ENCODE measurements around the gene GPR82. TPM values are rescaled to one million over a fixed set of nuclear protein-coding genes. Genes with fewer than 3 reads are reported as not detected.

Gene GPR82
- total RNA-seq, 2 experiments from 2014 or later: not detected

GRCh38 chrX:41737065-41737464, 13.1 kb downstream of the GPR82 start:
- Histone ChIP-seq H3K27me3 (ENCODE audit: control insufficient read depth in 1 of 2, insufficient read depth in 2 of 2, low read length in 2 of 2) (no peaks in the 10 kb centered on the region), H3K36me3 (ENCODE audit: insufficient read depth, low read length) (peaks cover 6% of the 10 kb centered on the region), H3K4me3 (ENCODE audit: low read length) (no peak overlapping the region), H3K4me1 (ENCODE audit: insufficient read depth, low read length) (no peaks in the 10 kb centered on the region), H3K9me3 (ENCODE audit: control insufficient read depth in 1 of 2, insufficient read depth in 1 of 2, low read length in 2 of 2) (no peaks in the 10 kb centered on the region), H3K27ac (ENCODE audit: low read depth in 1 of 2, low read length in 2 of 2) (no peak overlapping the region)
- ChIA-PET POLR2A (no interaction called here), CTCF (interaction anchor here (1.5 kb wide), 1 partner anchor 44 kb away, joined by 4 read pairs; no protein-coding TSS in a partner anchor)
- Mint-ChIP-seq H3K9me3 (no peaks in the 10 kb centered on the region), H3K27me3 (no peaks in the 10 kb centered on the region), H3K27ac (peak overlapping the region; percentile 5), H3K4me3 (no peak overlapping the region), H3K36me3 (ENCODE audit: low read depth) (peaks cover 11% of the 10 kb centered on the region), H3K4me1 (ENCODE audit: low read depth) (peaks cover 9% of the 10 kb centered on the region)
- ATAC-seq (ENCODE audit: poor library complexity) (peak; percentile 68), DNase-seq (peak in 6 of 14 experiments; percentile 1 to 49 (median 21))
- no peak for TF ChIP-seq CTCF (IDR thresholded peaks at IDR 0.05)
- intact Hi-C loops (cut with DNase I, micrococcal nuclease): loop anchor here in 1 of 2 experiments (10.0 kb wide), 1 partner anchor 182 kb away; no protein-coding TSS in a partner anchor

- Histone ChIP-seq H3K4me1 (ENCODE audit: insufficient read depth, low read length) (no peaks in the 10 kb centered on the region), H3K27me3 (ENCODE audit: control insufficient read depth in 1 of 2, insufficient read depth in 2 of 2, low read length in 2 of 2) (no peaks in the 10 kb centered on the region), H3K36me3 (ENCODE audit: insufficient read depth, low read length) (peaks cover 17% of the 10 kb centered on the region), H3K4me3 (ENCODE audit: low read length) (no peak overlapping the region), H3K27ac (ENCODE audit: low read depth in 1 of 2, low read length in 2 of 2) (no peak overlapping the region), H3K9me3 (ENCODE audit: control insufficient read depth in 1 of 2, insufficient read depth in 1 of 2, low read length in 2 of 2) (no peaks in the 10 kb centered on the region)
- DNase-seq: no peak
- ChIA-PET CTCF (no interaction called here), POLR2A (no interaction called here)
- intact Hi-C loops (cut with DNase I, micrococcal nuclease): loop anchor here in 1 of 2 experiments (10.0 kb wide), 1 partner anchor 185 kb away; no protein-coding TSS in a partner anchor
- Mint-ChIP-seq H3K4me1 (ENCODE audit: low read depth) (peaks cover 9% of the 10 kb centered on the region), H3K4me3 (no peak overlapping the region), H3K27ac (no peak overlapping the region), H3K36me3 (ENCODE audit: low read depth) (peaks cover 25% of the 10 kb centered on the region), H3K9me3 (no peaks in the 10 kb centered on the region), H3K27me3 (no peaks in the 10 kb centered on the region)
- ATAC-seq (ENCODE audit: poor library complexity): no peak
- TF ChIP-seq CTCF (IDR thresholded peaks at IDR 0.05): no peak
These were observed 15.9 kb downstream of the GPR82 start for GRCh38 chrX:41739871-41740270.

GRCh38 chrX:41750716-41751115, 26.7 kb downstream of the GPR82 start:
- no peak for TF ChIP-seq CTCF (IDR thresholded peaks at IDR 0.05)
- Mint-ChIP-seq H3K27me3 (no peaks in the 10 kb centered on the region), H3K4me3 (no peak overlapping the region), H3K36me3 (ENCODE audit: low read depth) (peaks cover 17% of the 10 kb centered on the region), H3K4me1 (ENCODE audit: low read depth) (no peaks in the 10 kb centered on the region), H3K27ac (no peak overlapping the region), H3K9me3 (no peaks in the 10 kb centered on the region)
- no peak overlapping the region for H3K27ac ChIP-seq (ENCODE audit: low read depth in 1 of 2, low read length in 2 of 2)
- DNase-seq (no peak), ATAC-seq (ENCODE audit: poor library complexity) (no peak)
- H3K4me1 ChIP-seq (ENCODE audit: insufficient read depth, low read length): no peaks in the 10 kb centered on the region
- intact Hi-C loops (cut with DNase I, micrococcal nuclease): no loop called here
- no peak overlapping the region for H3K4me3 ChIP-seq (ENCODE audit: low read length)
- H3K9me3 ChIP-seq (ENCODE audit: control insufficient read depth in 1 of 2, insufficient read depth in 1 of 2, low read length in 2 of 2): no peaks in the 10 kb centered on the region
- peaks cover 4% of the 10 kb centered on the region for H3K36me3 ChIP-seq (ENCODE audit: insufficient read depth, low read length)
- no peaks in the 10 kb centered on the region for H3K27me3 ChIP-seq (ENCODE audit: control insufficient read depth in 1 of 2, insufficient read depth in 2 of 2, low read length in 2 of 2)
- CTCF ChIA-PET: no interaction called here
- POLR2A ChIA-PET: no interaction called here
